Stimulated activated CD8-positive, alpha-beta memory T cell treated with anti-CD3 and anti-CD28 coated beads, Interleukin-12 subunit alpha, Interleukin-12 subunit beta, amount 100 ng/mL, for 4 hours (primary cell): Measurements from ENCODE around the gene MYZAP.
"Not testable (repeated sequence)": the region's sequence is repeated elsewhere in the genome, so short reads cannot be mapped to it uniquely, and the experiment has no call there.

ENCODE experiments used
- DNase-seq: peaks from one replicate; pipeline ENCODE4 v3.0.0-alpha.2; 2020; ENCODE audit warnings: low read depth

MYZAP gene

DNA sequence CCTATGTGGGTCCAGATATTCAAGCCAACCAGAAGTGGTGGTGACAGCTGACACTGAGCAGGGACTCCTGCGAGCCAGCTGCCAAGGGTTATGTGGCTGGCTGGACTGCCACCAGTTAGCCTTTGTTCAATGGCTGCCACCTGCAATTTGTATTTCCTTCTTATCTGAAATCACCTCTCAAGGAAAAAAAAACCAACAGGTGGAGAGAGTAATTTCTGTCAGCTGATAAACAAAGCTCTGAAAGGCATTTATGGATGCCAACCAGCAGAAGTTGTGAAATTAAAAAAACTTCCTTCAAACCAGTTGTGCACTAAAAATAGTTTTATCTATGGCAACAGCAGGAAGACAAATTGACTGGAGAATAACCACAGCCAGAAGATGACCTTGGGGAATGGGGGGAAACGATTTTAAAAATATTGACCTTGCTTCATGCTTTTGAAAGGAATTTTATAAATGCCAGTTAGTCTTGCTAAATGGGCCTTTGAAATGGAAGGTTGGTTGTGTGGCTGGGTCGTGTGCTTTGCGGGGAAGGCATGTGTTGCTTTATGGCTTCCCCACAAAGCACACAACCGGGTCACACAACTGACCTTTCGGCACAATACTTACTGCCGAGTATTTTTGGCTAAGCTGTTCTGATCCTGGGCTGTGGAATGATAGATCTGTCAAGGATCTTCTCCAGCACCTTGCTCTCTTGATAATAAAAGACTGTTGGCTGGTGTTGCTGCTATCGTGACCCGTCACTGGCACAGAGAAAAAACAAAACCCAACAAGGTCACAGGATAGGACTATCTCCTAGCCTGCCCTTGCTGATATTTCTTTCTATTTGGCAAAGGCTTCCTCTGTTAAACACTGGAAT lies 3.5 kb downstream of the MYZAP start:
- DNase-seq: no peak

DNA sequence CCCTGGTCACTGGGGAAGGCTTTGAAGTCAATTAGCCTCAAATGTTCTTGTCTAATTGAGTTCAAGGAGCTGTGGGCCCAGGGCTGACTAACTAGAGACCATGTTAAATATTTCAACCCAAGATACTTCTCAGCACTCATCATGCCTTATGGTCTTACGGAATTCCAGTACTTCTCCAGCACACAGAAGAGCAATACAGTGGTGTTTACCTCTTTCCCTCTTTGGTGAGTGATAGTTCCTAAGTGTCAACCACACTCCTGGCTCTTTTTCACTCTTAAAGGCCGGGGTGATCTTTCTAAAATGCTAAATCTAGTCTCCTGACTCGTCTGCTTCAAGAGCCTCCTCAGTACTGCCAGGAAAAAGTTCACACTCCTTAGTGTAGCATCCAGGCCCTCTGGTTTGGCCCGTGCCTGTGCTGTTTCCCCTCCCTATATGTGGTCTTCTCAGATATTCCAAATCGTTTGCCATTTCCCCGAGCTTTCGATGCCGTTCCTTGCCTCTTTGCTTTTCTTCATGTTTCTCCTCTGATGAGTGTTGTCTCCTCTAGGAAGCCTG lies 4.7 kb downstream of the MYZAP start:
- DNase-seq: no peak

GRCh38 chr15:57596978-57597377 lies 5.3 kb downstream of the MYZAP start:
- DNase-seq: no peak

DNA sequence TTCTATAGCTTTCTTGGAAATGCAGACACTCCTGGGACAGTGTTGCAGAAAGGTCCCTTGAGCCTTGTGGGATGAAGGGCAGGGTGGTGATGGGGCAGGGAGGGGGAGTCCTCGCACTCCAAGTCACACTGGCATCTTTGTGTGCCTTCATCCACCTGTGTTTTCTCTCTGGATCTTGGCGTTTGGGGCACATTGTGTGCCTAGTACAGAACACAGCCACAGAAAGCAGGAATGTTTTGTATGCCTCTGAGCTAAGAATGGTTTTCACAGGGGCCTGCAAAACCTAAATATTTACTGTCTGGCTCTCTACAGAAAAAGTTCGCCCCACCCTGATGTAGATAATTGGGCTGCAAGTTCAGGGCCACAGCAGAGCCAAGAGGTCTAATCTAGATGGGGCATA lies 5.7 kb downstream of the MYZAP start:
- no peak for DNase-seq

- no peak for DNase-seq
Observed at GRCh38 chr15:57598346-57598745, 6.6 kb downstream of the MYZAP start.

DNA sequence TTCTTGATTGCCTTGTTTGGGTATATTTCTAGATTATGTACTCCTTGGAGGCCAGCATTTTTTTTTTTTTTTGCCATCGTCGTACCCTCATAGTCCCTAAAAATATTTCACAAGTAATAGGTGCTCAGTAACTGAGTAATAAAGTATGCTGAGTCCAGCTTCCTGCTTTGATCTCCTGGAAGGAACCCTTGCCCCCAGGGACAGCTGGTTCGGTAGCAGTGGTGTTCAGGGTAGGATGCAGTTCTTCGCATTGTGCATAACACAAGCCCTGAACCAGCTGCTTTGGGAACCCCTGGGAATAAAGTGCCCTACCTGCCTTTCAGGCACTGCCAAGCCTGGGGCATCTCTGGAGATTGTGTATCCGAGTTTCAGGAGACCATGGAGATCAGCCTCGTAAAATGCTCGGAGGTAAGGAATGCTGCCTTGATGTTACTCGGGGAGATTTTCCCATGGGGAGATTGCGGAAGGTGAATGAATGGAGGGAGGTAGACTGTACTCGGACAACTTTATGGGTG lies 7.6 kb downstream of the MYZAP start:
- DNase-seq: no peak

GRCh38 chr15:57600197-57600596 lies 8.5 kb downstream of the MYZAP start:
- no peak for DNase-seq

- no peak for DNase-seq
Observed at GRCh38 chr15:57604507-57604906, 12.8 kb downstream of the MYZAP start.

DNA sequence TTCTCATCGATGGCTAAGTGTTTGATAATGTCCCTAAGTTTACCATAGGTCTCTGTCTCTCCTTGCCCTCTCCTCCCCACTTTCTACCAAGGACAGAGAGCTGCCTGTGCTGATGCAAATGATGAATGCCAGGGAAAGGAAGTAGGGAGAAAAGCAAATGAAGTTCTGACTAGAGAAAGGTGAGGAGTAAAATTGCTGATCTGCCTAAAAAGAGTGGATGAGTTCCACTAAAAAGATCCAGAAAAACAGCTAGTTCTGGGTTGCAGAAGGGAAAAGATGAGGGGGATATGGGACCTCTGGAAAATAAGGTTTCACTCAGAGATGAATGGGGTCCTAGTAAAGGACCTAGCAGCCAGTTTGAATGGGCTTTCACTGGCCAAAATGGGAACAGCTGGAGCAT lies 13.8 kb downstream of the MYZAP start:
- no peak for DNase-seq

DNA sequence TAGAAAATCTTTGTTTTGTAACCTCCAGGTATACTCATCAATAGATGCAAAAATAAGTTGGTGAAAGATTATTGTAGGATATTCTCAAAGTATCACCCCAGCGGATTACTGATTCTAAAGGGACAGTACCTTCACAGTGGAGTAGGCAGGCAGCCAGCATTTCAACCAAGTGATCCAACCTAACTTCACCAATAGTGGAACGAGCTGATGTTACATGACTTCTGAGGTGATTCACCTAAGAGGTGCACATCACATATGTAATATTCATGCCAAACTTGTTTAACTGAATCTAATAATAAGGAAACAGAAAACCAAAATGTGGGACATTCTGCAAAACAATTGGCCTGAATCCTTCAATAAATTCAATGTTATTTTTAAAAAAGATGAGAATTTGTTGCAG lies 14.3 kb downstream of the MYZAP start:
- DNase-seq: no peak

GRCh38 chr15:57606816-57607215 lies 15.1 kb downstream of the MYZAP start:
- DNase-seq: no peak

DNA sequence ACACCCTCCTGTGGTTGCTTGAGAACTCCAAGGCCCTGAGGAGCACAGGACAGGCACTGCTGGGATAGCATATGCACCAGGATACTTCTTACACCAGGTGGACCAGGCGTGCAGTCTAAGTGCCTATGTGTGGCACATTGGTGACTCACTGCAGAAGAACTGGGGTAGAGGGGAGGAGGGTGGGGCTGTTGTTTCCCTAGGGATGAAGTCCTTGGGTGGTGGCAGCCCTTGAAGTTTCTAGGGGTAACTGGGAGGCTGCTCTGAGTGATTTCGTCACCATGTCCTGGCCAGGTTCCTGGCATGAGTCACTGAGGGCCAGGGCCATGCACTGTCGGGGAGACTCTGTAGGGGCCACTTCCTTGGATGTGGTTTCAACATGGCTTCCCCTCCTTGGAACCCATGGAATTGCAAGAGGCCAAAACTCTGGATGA lies 15.9 kb downstream of the MYZAP start:
- DNase-seq: no peak

GRCh38 chr15:57609805-57610529 lies 18.3 kb downstream of the MYZAP start:
- no peak for DNase-seq

DNA sequence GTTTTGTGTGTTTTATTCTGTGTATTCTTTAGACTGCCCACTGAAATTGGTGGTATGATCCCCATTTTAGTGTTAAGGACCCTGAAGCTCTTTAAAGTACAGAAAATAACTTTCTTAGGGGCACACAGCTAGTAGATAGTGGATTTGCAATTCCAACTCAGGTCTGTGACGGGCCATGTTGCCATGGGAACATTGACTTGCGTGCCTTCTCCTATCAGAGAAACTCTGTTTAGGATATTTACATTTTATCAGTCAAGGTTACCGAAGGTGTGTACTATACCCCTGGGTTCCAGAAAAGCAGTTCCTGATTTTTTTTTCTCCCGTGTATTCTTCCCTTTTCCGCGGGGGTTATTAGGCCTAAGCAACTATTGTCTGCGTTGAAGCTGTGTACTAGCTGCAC lies 19.4 kb downstream of the MYZAP start:
- DNase-seq: no peak

- DNase-seq: no peak
Observed at GRCh38 chr15:57611938-57612337, 20.2 kb downstream of the MYZAP start.

- DNase-seq: no peak
Observed at GRCh38 chr15:57614241-57614640, 22.5 kb downstream of the MYZAP start.

DNA sequence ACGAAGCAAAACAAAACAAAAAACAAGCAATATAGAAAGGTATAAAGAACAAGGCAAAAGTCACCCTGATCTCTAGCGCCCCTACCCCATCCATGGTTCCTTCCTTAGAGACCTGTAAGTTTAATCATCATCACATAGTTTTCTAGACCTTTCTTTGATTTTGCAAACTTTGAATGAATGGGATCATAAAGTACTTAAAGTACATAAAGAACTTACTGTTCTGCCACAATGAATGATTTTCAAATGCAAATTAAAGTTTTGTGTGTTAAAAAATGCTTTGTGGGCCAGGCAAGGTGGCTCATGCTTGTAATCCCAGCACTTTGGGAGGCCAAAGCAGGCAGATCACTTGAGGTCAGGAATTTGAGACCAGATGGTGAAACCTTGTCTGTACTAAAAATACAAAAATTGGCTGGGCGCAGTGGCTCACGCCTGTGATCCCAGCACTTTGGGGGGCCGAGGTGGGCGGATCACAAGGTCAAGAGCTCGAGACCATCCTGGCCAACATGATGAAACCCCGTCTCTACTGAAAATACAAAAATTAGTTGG lies 24.3 kb downstream of the MYZAP start:
- not testable (repeated sequence) for DNase-seq

DNA sequence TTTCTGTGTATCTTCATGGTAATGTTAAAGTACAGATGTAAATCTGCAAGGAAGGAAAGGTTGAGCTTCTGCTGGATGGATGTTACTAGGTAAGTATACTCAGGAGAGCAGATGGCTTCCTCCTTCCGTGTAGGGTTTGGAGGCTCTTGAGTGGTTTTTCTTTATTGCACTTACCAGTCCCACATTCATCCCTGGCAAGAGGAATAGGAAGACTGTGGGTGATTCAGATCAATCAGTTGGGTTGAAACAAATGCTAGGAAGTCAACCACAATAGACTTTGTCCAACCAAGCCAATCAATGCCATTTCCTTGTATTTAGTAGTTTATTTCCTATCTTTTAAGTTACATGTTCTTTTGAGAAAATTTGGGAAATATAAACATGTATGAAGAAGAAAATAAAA lies 26.6 kb downstream of the MYZAP start:
- DNase-seq: no peak

GRCh38 chr15:57619746-57620145 lies 28.0 kb downstream of the MYZAP start:
- DNase-seq: no peak

DNA sequence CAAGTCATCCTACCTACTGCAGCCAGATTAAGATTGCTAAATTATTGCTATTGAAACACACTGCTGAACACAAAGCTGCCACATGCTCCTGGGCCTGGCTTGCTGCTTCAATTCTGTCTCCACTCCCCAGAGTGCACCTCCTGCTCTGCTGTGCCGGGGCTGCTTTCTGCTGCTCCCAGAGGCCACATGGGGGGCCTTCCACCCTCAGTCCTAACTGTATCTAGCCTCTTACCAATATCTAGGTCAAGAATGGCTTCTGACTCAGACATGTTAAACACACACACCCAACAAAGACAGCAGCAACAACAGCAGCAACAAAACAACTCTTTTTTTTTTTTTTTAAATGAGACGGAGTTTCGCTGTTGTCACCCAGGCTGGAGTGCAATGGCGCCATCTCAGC lies 33.0 kb downstream of the MYZAP start:
- DNase-seq: no peak

DNA sequence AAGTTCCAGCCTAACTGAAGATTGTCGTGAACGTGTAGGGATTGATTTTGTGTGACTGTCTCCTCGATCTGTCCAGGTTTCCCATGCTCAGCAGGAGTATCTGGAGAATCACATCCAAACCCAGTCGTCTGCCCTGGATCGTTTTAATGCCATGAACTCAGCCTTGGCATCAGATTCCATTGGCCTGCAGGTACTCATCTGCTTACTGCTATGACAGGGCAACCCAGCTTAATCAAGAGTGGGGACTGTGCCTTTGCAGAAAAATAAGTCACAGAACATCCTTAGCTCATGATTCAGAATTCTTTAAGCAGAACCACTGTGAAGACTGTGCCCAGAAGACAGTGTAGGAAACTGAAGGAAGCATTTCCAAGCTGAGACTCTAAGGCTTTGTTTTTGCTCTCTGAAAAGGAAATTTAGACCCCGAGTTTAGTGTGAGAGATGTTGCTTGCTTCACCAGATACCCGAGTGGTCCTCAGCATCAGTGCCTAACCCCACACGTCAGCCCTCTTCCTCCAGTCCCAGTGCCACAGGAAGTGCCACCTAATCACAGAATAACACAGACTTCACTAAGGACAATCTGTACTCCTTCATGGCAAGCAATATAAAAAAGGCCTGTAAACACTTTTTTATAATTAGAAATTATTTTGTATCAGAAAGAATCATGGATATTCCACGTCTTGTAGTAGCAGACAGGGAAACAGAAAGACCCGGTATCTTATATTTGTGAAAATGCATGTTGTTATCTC lies 34.2 kb downstream of the MYZAP start:
- no peak for DNase-seq
